GM12878 (cell line): ENCODE results near the gene TRPM7. TPM values are rescaled to one million over a fixed set of nuclear protein-coding genes. Genes with fewer than 3 reads are reported as not detected.
"Not testable (repeated sequence)": the region's sequence is repeated elsewhere in the genome, so short reads cannot be mapped to it uniquely, and the experiment has no call there.

Experiments
- ATAC-seq: fragments of 200-7000 bp; cut with Tn5 transposase; 3 replicates; pipeline ENCODE4 v1.9.1; 2020; ENCODE audit warnings: mild to moderate bottlenecking, moderate library complexity
- BruUV-seq: library from RNA; stranded (reverse); fragments of 400-500 nt; replicated peaks from 2 replicates; lab custom pipeline; 2021; lab: Mats Ljungman, UMichigan
- CTCF ChIA-PET: fragments of 300-600 bp; sonication (Branson Sonifier 250); formaldehyde crosslinking; extraction: SDS; loops from one replicate; lab custom pipeline; 2021; ENCODE audit warnings: inconsistent platforms; lab: Yijun Ruan, JAX
- POLR2A ChIA-PET: fragments of 350-600 bp; formaldehyde crosslinking; extraction: SDS; loops from one replicate; lab custom pipeline; 2021; ENCODE audit warnings: inconsistent platforms; lab: Charles Lee
- RAD21 ChIA-PET: fragments of 300-600 bp; sonication (Branson Sonifier 250); formaldehyde crosslinking; loops from one replicate; lab custom pipeline; 2023; ENCODE audit warnings: antibody characterized with exemption; ENCODE audit not compliant: unreplicated experiment; lab: Charles Lee
- SMC1A ChIA-PET: fragments of 300-600 bp; sonication (Branson Sonifier 250); formaldehyde crosslinking; loops from one replicate; lab custom pipeline; 2023; ENCODE audit not compliant: unreplicated experiment, uncharacterized antibody; lab: Charles Lee
- DNase-seq: peaks from one replicate; pipeline ENCODE4 v3.0.0-alpha.2; 2011; ENCODE audit warnings: low read depth, low spot score
- FAIRE-seq: peaks from 3 replicates; lab custom pipeline; 2011; peaks lifted over from hg19 to GRCh38; lab: Jason Lieb, UNC
- H2AFZ ChIP-seq: 2 replicates; pipeline ENCODE4 v1.6.0; 2011; ENCODE audit warnings: low read depth, low read length, control low read depth; ENCODE audit not compliant: control insufficient read depth
- H3K27ac ChIP-seq: 2 replicates; pipeline ENCODE4 v1.5.1; 2011; ENCODE audit warnings: control low read depth; ENCODE audit not compliant: control insufficient read depth, insufficient read depth
- H3K27me3 ChIP-seq, 2 experiments: replicated peaks in 1 of 2; 2 replicates each; pipeline versions ENCODE4 v1.6.0 to v1.6.1; 2011; ENCODE audit warnings: low read length in 1 of 2; ENCODE audit not compliant: control insufficient read depth in 2 of 2, insufficient read depth in 2 of 2
- H3K36me3 ChIP-seq, 2 experiments: 2 replicates each; pipeline ENCODE4 v1.5.1; 2011; ENCODE audit warnings: low read length in 1 of 2; ENCODE audit not compliant: control insufficient read depth in 2 of 2, insufficient read depth in 2 of 2
- H3K4me1 ChIP-seq: 2 replicates; pipeline ENCODE4 v1.6.1; 2011; ENCODE audit warnings: mild to moderate bottlenecking, low read length, moderate library complexity, mixed read lengths; ENCODE audit not compliant: control insufficient read depth, insufficient read depth
- H3K4me2 ChIP-seq: 2 replicates; pipeline ENCODE4 v1.6.0; 2011; ENCODE audit warnings: control low read depth; ENCODE audit not compliant: control insufficient read depth, insufficient read depth
- H3K4me3 ChIP-seq: fragments of 200-600 bp; sonication (generic); 2 replicates; pipeline ENCODE4 v1.5.1; 2016
- H3K79me2 ChIP-seq: 2 replicates; pipeline ENCODE4 v1.6.0; 2011; ENCODE audit warnings: low read length; ENCODE audit not compliant: control insufficient read depth, insufficient read depth
- H3K9ac ChIP-seq: 2 replicates; pipeline ENCODE4 v1.8.0; 2011; ENCODE audit warnings: low read length, control low read depth, mixed read lengths; ENCODE audit not compliant: control insufficient read depth, insufficient read depth
- H3K9me3 ChIP-seq: replicated peaks from 3 replicates; pipeline ENCODE4 v1.5.1; 2011; ENCODE audit warnings: mild to moderate bottlenecking, low read length; ENCODE audit not compliant: control insufficient read depth, insufficient read depth
- H4K20me1 ChIP-seq: 2 replicates; pipeline ENCODE4 v1.6.0; 2011; ENCODE audit not compliant: control insufficient read depth, insufficient read depth
- POLR2AphosphoS5 ChIP-seq: IDR thresholded peaks from 2 replicates; pipeline ENCODE4 v1.6.1; 2011; ENCODE audit warnings: mild to moderate bottlenecking, low read length, inconsistent platforms
- ZNF24 ChIP-seq: fragments of 450-650 bp; IDR thresholded peaks from 2 replicates; pipeline ENCODE4 v1.6.1; 2017; ENCODE audit warnings: antibody characterized with exemption, mild to moderate bottlenecking
- WGBS: methylation state at CpG from one replicate; pipeline ENCODE4 v1.1.6; 2016; ENCODE audit warnings: low lambda C conversion rate; ENCODE audit not compliant: insufficient replicate concordance, insufficient coverage; ENCODE audit errors: missing lambda C conversion rate; 5-methylcytosine and 5-hydroxymethylcytosine counted together
- in situ Hi-C: fragments of 300-500 bp; cut with MboI; formaldehyde crosslinking; loops from 9 replicates; pipeline ENCODE4 v1.14.3; 2018; ENCODE audit warnings: mixed read lengths
- intact Hi-C: fragments of 100-400 bp; cut with micrococcal nuclease; formaldehyde crosslinking; loops from one replicate; pipeline ENCODE4 v1.14.2; 2022; ENCODE audit not compliant: unreplicated experiment
- polyA plus RNA-seq, 11 experiments: library from polyadenylated mRNA; depleted of rRNA in 4 of 11; unstranded in 6 of 11; stranded (reverse) in 5 of 11; fragments of >200 nt; fragmentation: Nextera tagmentation in 4 of 11; fragmentation: Illumina TruSeq in 1 of 11; extraction: Ambion mirVana in 4 of 11; extraction: Trizol in 1 of 11; gene quantifications; 1 replicate in 1 of 11; 2 replicates in 10 of 11; pipeline versions ENCODE4 v1.2.1 to v1.2.3, GENCODE V29; 2011 to 2016; ENCODE audit warnings: inconsistent platforms in 2 of 11, missing spikeins in 2 of 11, low read depth in 1 of 11
- total RNA-seq, 4 experiments: library from RNA; depleted of rRNA in 3 of 4; stranded (reverse); fragments of >200 nt in 3 of 4; fragmentation: Illumina TruSeq in 1 of 4; extraction: Trizol in 1 of 4; gene quantifications; 2 replicates each; pipeline versions ENCODE4 v1.2.1 to v1.2.3, GENCODE V29; 2013 to 2021

The TRPM7 gene
- total and polyA plus RNA-seq, 10 of the 15 experiments (the other 5 are each of a cell fraction or from before 2014, with no cell fraction given): 4.5 to 49.7 (median 22.5) TPM

GRCh38 chr15:50697109-50697797 is 10.7 kb upstream of the TRPM7 start (continued):
- no peak for TF ChIP-seq POLR2AphosphoS5
- TF ChIP-seq ZNF24: no peak

- H2AFZ ChIP-seq, H3K27me3 ChIP-seq, H4K20me1 ChIP-seq, H3K4me1 ChIP-seq, RAD21 ChIA-PET, ATAC-seq, intact Hi-C loops, FAIRE-seq, DNase-seq, SMC1A ChIA-PET, H3K9ac ChIP-seq, H3K4me2 ChIP-seq, BruUV-seq, H3K4me3 ChIP-seq, in situ Hi-C loops, H3K27ac ChIP-seq, H3K36me3 ChIP-seq, H3K9me3 ChIP-seq, H3K79me2 ChIP-seq: not testable (repeated sequence)
- CTCF ChIA-PET: interaction anchor here (1.2 kb wide), 1 partner anchor 132 kb away, joined by 3 read pairs; no protein-coding TSS in a partner anchor
- WGBS: 21% methylated on average over 8 of the region's 9 CpGs
- POLR2A ChIA-PET: interaction anchor here (0.6 kb wide), 1 partner anchor 427 kb away, joined by 3 read pairs; no protein-coding TSS in a partner anchor
Observed at GRCh38 chr15:50694634-50695165, 8.1 kb upstream of the TRPM7 start.
